IMR-90 (cell line): ENCODE data around the gene FAM217B.

Experiments
- BHLHE40 ChIP-seq: fragments of 150-350 bp; IDR thresholded peaks from 2 replicates; pipeline ENCODE4 v1.6.1; 2016; ENCODE audit warnings: mild to moderate bottlenecking, low read depth, low read length
- CTCF ChIP-seq: conservative IDR thresholded peaks from 2 replicates; pipeline ENCODE4 v1.5.1; 2012; ENCODE audit warnings: mild to moderate bottlenecking, low read depth, low read length, improper control_type of control experiment
- ELK1 ChIP-seq: fragments of 150-350 bp; IDR thresholded peaks from 2 replicates; pipeline ENCODE4 v1.6.1; 2016; ENCODE audit warnings: low read depth, mild to moderate bottlenecking, low read length, moderate library complexity, borderline replicate concordance
- POLR2A ChIP-seq: IDR thresholded peaks from 2 replicates; pipeline ENCODE4 v1.6.1; 2012; ENCODE audit warnings: mild to moderate bottlenecking, low read depth, low read length

- no peak for TF ChIP-seq POLR2A
- TF ChIP-seq CTCF = no peak
- TF ChIP-seq BHLHE40 = no peak
- TF ChIP-seq ELK1 = no peak
Measured at GRCh38 chr20:59972037-59972801, 32.0 kb downstream of the FAM217B start.
